ENCODE data around the gene BTBD6.
A peak's percentile ranks its signal among the peaks of the same experiment; 100 is the strongest.

Gene BTBD6

GRCh38 chr14:105204931-105205672 lies 43.2 kb upstream of the BTBD6 start:
- ATAC-seq = no peak
- TF ChIP-seq ARNTL (CRISPR knock-in tag; IDR thresholded peaks at IDR 0.05; ENCODE audit: borderline replicate concordance, low read depth) (no peak), SNAI2 (CRISPR knock-in tag; IDR thresholded peaks at IDR 0.05) (no peak), ZNF70 (CRISPR knock-in tag; IDR thresholded peaks at IDR 0.05) (no peak), ZFP3 (CRISPR knock-in tag; IDR thresholded peaks at IDR 0.05) (no peak), TOX (CRISPR knock-in tag; IDR thresholded peaks at IDR 0.05; ENCODE audit: borderline replicate concordance) (no peak), ESRRG (CRISPR knock-in tag; IDR thresholded peaks at IDR 0.05) (no peak), CSRNP3 (CRISPR knock-in tag; IDR thresholded peaks at IDR 0.05) (no peak), BACH2 (CRISPR knock-in tag; IDR thresholded peaks at IDR 0.05; ENCODE audit: borderline replicate concordance) (no peak), OSR1 (CRISPR knock-in tag; IDR thresholded peaks at IDR 0.05) (no peak), POU6F1 (CRISPR knock-in tag; IDR thresholded peaks at IDR 0.05; ENCODE audit: borderline replicate concordance, low read depth) (no peak), GLIS3 (CRISPR knock-in tag; IDR thresholded peaks at IDR 0.05) (no peak), ZNF8 (CRISPR knock-in tag; IDR thresholded peaks at IDR 0.05) (no peak), RARB (CRISPR knock-in tag; IDR thresholded peaks at IDR 0.05) (no peak), ZNF565 (CRISPR knock-in tag; conservative IDR thresholded peaks at IDR 0.05; ENCODE audit: low read depth) (no peak), TCF4 (CRISPR knock-in tag; IDR thresholded peaks at IDR 0.05; ENCODE audit: borderline replicate concordance) (no peak), TSHZ2 (CRISPR knock-in tag; IDR thresholded peaks at IDR 0.05) (no peak), CREB5 (CRISPR knock-in tag; IDR thresholded peaks at IDR 0.05; ENCODE audit: low read depth) (no peak), PPARA (CRISPR knock-in tag; IDR thresholded peaks at IDR 0.05; ENCODE audit: borderline replicate concordance) (no peak), ZFP30 (CRISPR knock-in tag; IDR thresholded peaks at IDR 0.05) (no peak), ZC3H10 (CRISPR knock-in tag; IDR thresholded peaks at IDR 0.05) (no peak)

GRCh38 chr14:105205673-105206208 lies 42.6 kb upstream of the BTBD6 start:
- ATAC-seq = peak; percentile 1; the same call in 2 of the 3 replicates
- no peak for TF ChIP-seq CSDC2 (CRISPR knock-in tag; IDR thresholded peaks at IDR 0.05)
- no peak for TF ChIP-seq ZFP3 (CRISPR knock-in tag; IDR thresholded peaks at IDR 0.05)
- no peak for TF ChIP-seq PATZ1 (CRISPR knock-in tag; IDR thresholded peaks at IDR 0.05; ENCODE audit: borderline replicate concordance)
- no peak for TF ChIP-seq ISL1 (CRISPR knock-in tag; IDR thresholded peaks at IDR 0.05)
- TF ChIP-seq BACH2 (CRISPR knock-in tag; IDR thresholded peaks at IDR 0.05; ENCODE audit: borderline replicate concordance) = no peak
